HepG2 (cell line): ENCODE measurements around the gene SUZ12. TPM values are rescaled to one million over a fixed set of nuclear protein-coding genes. Genes with fewer than 3 reads are reported as not detected.

Experiments used
- ETV6 ChIP-seq: sonication (generic); formaldehyde crosslinking; conservative IDR thresholded peaks from 2 replicates; pipeline ENCODE4 v1.4.0; 2020; ENCODE audit warnings: missing genetic modification reagents
- GABPA ChIP-seq, 2 experiments: IDR thresholded peaks; 2 replicates each; pipeline ENCODE4 v1.6.1; 2011 to 2016; ENCODE audit warnings: low read depth in 2 of 2, low read length in 1 of 2, missing biosample characterization in 1 of 2, missing genetic modification characterization in 1 of 2
- PTBP1 ChIP-seq: fragments of 200-400 bp; formaldehyde crosslinking; IDR thresholded peaks from 2 replicates; pipeline ENCODE4 v1.6.1; 2018; ENCODE audit warnings: low read length, low read depth; ENCODE audit not compliant: poor library complexity, severe bottlenecking
- TARDBP ChIP-seq: sonication (generic); formaldehyde crosslinking; IDR thresholded peaks from 2 replicates; pipeline ENCODE4 v1.8.0; 2022; ENCODE audit warnings: mild to moderate bottlenecking, missing genetic modification reagents
- TCF7L2 ChIP-seq: IDR thresholded peaks from 2 replicates; pipeline ENCODE4 v1.6.1; 2011; ENCODE audit warnings: mild to moderate bottlenecking, low read depth, low read length, moderate library complexity
- ZFP41 ChIP-seq: sonication (generic); formaldehyde crosslinking; IDR thresholded peaks from 2 replicates; pipeline ENCODE4 v1.4.0; 2020; ENCODE audit warnings: mild to moderate bottlenecking, missing genetic modification reagents, borderline replicate concordance
- ZNF577 ChIP-seq: sonication (generic); formaldehyde crosslinking; IDR thresholded peaks from 2 replicates; pipeline ENCODE4 v1.4.0; 2020; ENCODE audit warnings: mild to moderate bottlenecking, low read depth, missing genetic modification reagents, borderline replicate concordance
- ZNF709 ChIP-seq: sonication (generic); formaldehyde crosslinking; IDR thresholded peaks from 2 replicates; pipeline ENCODE4 v1.5.0; 2020; ENCODE audit warnings: mild to moderate bottlenecking, missing genetic modification reagents
- polyA plus RNA-seq, 8 experiments: library from polyadenylated mRNA; depleted of rRNA in 3 of 8; stranded (reverse) in 7 of 8; unstranded in 1 of 8; fragments of >200 nt; fragmentation: Illumina TruSeq in 4 of 8; extraction: Trizol in 4 of 8; gene quantifications; 2 replicates each; pipeline versions ENCODE4 v1.2.1 to v1.2.3, GENCODE V29; 2011 to 2016; ENCODE audit warnings: low read depth in 4 of 8, missing spikeins in 1 of 8, mixed read lengths in 1 of 8; ENCODE audit not compliant: insufficient read depth in 1 of 8
- total RNA-seq, 5 experiments: library from RNA; depleted of rRNA; stranded (reverse); fragments of >200 nt; fragmentation: Illumina TruSeq; extraction: Trizol; gene quantifications; 2 replicates each; pipeline ENCODE4 v1.2.3, GENCODE V29; 2016; ENCODE audit warnings: low read depth in 1 of 5
- TF ChIP-seq, protein P1 (sequence below): fragments of 450-650 bp; IDR thresholded peaks from 2 replicates; pipeline ENCODE4 v1.6.1; 2017; ENCODE audit warnings: mild to moderate bottlenecking
- TF ChIP-seq, protein P2 (sequence below): sonication (generic); formaldehyde crosslinking; IDR thresholded peaks from 2 replicates; pipeline ENCODE4 v1.5.1; 2020; ENCODE audit warnings: mild to moderate bottlenecking, missing genetic modification reagents, borderline replicate concordance
- TF ChIP-seq, protein P3 (sequence below): sonication (generic); formaldehyde crosslinking; IDR thresholded peaks from 2 replicates; pipeline ENCODE4 v1.8.1; 2023; ENCODE audit warnings: mild to moderate bottlenecking, inconsistent platforms, moderate library complexity, missing genetic modification reagents, borderline replicate concordance
- TF ChIP-seq, protein P4 (sequence below): sonication (generic); formaldehyde crosslinking; IDR thresholded peaks from 2 replicates; pipeline ENCODE4 v1.5.0; 2020; ENCODE audit warnings: missing genetic modification reagents
- TF ChIP-seq, protein P5 (sequence below): sonication (generic); formaldehyde crosslinking; IDR thresholded peaks from 2 replicates; pipeline ENCODE4 v1.8.0; 2022; ENCODE audit warnings: mild to moderate bottlenecking, missing genetic modification reagents, moderate library complexity
- TF ChIP-seq, protein P6 (sequence below), 2 experiments: fragments of 450-650 bp in 1 of 2; sonication (generic) in 1 of 2; formaldehyde crosslinking; IDR thresholded peaks; 2 replicates each; pipeline versions ENCODE4 v1.5.0 to v1.8.0; 2020 to 2022; ENCODE audit warnings: mild to moderate bottlenecking in 1 of 2, missing genetic modification reagents in 1 of 2
- TF ChIP-seq, protein P7 (sequence below): sonication (generic); formaldehyde crosslinking; IDR thresholded peaks from 2 replicates; pipeline ENCODE4 v1.4.0; 2020; ENCODE audit warnings: missing genetic modification reagents

SUZ12 gene
- total and polyA plus RNA-seq, 2 of the 13 experiments (the other 11 are each of a cell fraction or from before 2014, with no cell fraction given) = 11.7 to 15.6 TPM

DNA sequence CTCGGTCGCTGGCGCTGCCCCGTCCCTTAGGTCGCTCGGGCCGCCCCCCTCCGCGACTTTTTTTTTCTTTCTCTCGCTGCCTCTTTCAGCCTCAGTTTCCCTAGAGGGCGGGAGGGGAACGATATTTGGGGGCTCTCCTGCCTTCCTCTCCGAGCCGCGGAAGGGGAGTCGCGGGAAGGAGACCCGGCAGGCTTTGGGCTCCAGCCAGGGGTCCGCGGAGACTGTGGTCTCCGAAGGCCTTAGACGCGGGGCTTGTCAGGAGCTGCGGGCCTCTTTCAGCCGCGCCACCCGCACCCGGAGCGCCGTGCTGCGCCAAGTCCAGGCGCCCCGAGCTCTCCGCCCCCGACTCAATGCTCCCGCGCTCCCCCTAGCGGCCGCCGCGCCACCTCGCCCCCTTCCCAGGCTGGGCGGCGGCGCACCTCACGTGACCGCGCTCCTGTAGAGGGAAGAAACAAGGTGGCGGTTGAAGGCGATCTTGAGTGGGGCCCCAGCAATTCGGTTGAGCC lies 70.2 kb downstream of the SUZ12 start, which contains the start of gene LRRC37B (continued):
- TF ChIP-seq, protein P1, sequence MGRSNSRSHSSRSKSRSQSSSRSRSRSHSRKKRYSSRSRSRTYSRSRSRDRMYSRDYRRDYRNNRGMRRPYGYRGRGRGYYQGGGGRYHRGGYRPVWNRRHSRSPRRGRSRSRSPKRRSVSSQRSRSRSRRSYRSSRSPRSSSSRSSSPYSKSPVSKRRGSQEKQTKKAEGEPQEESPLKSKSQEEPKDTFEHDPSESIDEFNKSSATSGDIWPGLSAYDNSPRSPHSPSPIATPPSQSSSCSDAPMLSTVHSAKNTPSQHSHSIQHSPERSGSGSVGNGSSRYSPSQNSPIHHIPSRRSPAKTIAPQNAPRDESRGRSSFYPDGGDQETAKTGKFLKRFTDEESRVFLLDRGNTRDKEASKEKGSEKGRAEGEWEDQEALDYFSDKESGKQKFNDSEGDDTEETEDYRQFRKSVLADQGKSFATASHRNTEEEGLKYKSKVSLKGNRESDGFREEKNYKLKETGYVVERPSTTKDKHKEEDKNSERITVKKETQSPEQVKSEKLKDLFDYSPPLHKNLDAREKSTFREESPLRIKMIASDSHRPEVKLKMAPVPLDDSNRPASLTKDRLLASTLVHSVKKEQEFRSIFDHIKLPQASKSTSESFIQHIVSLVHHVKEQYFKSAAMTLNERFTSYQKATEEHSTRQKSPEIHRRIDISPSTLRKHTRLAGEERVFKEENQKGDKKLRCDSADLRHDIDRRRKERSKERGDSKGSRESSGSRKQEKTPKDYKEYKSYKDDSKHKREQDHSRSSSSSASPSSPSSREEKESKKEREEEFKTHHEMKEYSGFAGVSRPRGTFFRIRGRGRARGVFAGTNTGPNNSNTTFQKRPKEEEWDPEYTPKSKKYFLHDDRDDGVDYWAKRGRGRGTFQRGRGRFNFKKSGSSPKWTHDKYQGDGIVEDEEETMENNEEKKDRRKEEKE = no peak
- TF ChIP-seq, protein P2, sequence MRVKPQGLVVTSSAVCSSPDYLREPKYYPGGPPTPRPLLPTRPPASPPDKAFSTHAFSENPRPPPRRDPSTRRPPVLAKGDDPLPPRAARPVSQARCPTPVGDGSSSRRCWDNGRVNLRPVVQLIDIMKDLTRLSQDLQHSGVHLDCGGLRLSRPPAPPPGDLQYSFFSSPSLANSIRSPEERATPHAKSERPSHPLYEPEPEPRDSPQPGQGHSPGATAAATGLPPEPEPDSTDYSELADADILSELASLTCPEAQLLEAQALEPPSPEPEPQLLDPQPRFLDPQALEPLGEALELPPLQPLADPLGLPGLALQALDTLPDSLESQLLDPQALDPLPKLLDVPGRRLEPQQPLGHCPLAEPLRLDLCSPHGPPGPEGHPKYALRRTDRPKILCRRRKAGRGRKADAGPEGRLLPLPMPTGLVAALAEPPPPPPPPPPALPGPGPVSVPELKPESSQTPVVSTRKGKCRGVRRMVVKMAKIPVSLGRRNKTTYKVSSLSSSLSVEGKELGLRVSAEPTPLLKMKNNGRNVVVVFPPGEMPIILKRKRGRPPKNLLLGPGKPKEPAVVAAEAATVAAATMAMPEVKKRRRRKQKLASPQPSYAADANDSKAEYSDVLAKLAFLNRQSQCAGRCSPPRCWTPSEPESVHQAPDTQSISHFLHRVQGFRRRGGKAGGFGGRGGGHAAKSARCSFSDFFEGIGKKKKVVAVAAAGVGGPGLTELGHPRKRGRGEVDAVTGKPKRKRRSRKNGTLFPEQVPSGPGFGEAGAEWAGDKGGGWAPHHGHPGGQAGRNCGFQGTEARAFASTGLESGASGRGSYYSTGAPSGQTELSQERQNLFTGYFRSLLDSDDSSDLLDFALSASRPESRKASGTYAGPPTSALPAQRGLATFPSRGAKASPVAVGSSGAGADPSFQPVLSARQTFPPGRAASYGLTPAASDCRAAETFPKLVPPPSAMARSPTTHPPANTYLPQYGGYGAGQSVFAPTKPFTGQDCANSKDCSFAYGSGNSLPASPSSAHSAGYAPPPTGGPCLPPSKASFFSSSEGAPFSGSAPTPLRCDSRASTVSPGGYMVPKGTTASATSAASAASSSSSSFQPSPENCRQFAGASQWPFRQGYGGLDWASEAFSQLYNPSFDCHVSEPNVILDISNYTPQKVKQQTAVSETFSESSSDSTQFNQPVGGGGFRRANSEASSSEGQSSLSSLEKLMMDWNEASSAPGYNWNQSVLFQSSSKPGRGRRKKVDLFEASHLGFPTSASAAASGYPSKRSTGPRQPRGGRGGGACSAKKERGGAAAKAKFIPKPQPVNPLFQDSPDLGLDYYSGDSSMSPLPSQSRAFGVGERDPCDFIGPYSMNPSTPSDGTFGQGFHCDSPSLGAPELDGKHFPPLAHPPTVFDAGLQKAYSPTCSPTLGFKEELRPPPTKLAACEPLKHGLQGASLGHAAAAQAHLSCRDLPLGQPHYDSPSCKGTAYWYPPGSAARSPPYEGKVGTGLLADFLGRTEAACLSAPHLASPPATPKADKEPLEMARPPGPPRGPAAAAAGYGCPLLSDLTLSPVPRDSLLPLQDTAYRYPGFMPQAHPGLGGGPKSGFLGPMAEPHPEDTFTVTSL (CRISPR knock-in tag) = no peak
- no peak for TF ChIP-seq PTBP1
- peak; percentile 64 for TF ChIP-seq TARDBP (CRISPR knock-in tag)
- TF ChIP-seq, protein P3, sequence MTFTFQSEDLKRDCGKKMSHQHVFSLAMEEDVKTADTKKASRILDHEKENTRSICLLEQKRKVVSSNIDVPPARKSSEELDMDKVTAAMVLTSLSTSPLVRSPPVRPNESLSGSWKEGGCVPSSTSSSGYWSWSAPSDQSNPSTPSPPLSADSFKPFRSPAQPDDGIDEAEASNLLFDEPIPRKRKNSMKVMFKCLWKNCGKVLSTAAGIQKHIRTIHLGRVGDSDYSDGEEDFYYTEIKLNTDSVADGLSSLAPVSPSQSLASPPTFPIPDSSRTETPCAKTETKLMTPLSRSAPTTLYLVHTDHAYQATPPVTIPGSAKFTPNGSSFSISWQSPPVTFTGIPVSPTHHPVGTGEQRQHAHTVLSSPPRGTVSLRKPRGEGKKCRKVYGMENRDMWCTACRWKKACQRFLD (CRISPR knock-in tag) = no peak
- TF ChIP-seq ZNF709 (CRISPR knock-in tag) = peak; percentile 54; the same call in 1 of the 2 replicates
- TF ChIP-seq, protein P4, sequence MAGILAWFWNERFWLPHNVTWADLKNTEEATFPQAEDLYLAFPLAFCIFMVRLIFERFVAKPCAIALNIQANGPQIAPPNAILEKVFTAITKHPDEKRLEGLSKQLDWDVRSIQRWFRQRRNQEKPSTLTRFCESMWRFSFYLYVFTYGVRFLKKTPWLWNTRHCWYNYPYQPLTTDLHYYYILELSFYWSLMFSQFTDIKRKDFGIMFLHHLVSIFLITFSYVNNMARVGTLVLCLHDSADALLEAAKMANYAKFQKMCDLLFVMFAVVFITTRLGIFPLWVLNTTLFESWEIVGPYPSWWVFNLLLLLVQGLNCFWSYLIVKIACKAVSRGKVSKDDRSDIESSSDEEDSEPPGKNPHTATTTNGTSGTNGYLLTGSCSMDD = no peak
- no peak for TF ChIP-seq GABPA (IDR thresholded peaks at IDR 0.05; ENCODE audit: low read depth, low read length)
- TF ChIP-seq GABPA (CRISPR knock-in tag; IDR thresholded peaks at IDR 0.05; ENCODE audit: low read depth) = no peak
- TF ChIP-seq, protein P5, sequence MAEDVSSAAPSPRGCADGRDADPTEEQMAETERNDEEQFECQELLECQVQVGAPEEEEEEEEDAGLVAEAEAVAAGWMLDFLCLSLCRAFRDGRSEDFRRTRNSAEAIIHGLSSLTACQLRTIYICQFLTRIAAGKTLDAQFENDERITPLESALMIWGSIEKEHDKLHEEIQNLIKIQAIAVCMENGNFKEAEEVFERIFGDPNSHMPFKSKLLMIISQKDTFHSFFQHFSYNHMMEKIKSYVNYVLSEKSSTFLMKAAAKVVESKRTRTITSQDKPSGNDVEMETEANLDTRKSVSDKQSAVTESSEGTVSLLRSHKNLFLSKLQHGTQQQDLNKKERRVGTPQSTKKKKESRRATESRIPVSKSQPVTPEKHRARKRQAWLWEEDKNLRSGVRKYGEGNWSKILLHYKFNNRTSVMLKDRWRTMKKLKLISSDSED = no peak
- TF ChIP-seq TCF7L2 = no peak
- TF ChIP-seq ZFP41 (CRISPR knock-in tag) = no peak
- no peak for TF ChIP-seq ZNF577 (CRISPR knock-in tag)
- TF ChIP-seq, protein P6, sequence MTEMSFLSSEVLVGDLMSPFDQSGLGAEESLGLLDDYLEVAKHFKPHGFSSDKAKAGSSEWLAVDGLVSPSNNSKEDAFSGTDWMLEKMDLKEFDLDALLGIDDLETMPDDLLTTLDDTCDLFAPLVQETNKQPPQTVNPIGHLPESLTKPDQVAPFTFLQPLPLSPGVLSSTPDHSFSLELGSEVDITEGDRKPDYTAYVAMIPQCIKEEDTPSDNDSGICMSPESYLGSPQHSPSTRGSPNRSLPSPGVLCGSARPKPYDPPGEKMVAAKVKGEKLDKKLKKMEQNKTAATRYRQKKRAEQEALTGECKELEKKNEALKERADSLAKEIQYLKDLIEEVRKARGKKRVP (CRISPR knock-in tag; IDR thresholded peaks at IDR 0.05) = no peak
- TF ChIP-seq, protein P7, sequence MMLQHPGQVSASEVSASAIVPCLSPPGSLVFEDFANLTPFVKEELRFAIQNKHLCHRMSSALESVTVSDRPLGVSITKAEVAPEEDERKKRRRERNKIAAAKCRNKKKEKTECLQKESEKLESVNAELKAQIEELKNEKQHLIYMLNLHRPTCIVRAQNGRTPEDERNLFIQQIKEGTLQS = 0 out of 2 replicates have a peak, but pooled peaks have one; percentile 8
- no peak for TF ChIP-seq ETV6 (CRISPR knock-in tag)
